Cardiac fibroblast (primary cell): ENCODE measurements around the gene PPP5C.

ENCODE experiments used
- DNase-seq, 2 donors: peaks; one replicate each; pipeline versions ENCODE4 v3.0.0 to v3.0.0-alpha.2; 2010; ENCODE audit warnings: low read depth in 2 of 2
- H3K4me3 ChIP-seq, 2 donors: replicated peaks in 1 of 2; 1 replicate in 1 of 2; 2 replicates in 1 of 2; pipeline ENCODE4 v1.5.1; 2011; ENCODE audit warnings: low read depth in 2 of 2, low read length in 2 of 2, mild to moderate bottlenecking in 2 of 2, moderate library complexity in 1 of 2
- TF ChIP-seq, protein P1 (sequence below): IDR thresholded peaks from one replicate; pipeline ENCODE4 v1.5.1; 2011; ENCODE audit warnings: low read depth, mild to moderate bottlenecking, low read length, inconsistent platforms

PPP5C gene

GRCh38 chr19:46384396-46384795 is 37.5 kb downstream of the PPP5C start:
- TF ChIP-seq, protein P1, sequence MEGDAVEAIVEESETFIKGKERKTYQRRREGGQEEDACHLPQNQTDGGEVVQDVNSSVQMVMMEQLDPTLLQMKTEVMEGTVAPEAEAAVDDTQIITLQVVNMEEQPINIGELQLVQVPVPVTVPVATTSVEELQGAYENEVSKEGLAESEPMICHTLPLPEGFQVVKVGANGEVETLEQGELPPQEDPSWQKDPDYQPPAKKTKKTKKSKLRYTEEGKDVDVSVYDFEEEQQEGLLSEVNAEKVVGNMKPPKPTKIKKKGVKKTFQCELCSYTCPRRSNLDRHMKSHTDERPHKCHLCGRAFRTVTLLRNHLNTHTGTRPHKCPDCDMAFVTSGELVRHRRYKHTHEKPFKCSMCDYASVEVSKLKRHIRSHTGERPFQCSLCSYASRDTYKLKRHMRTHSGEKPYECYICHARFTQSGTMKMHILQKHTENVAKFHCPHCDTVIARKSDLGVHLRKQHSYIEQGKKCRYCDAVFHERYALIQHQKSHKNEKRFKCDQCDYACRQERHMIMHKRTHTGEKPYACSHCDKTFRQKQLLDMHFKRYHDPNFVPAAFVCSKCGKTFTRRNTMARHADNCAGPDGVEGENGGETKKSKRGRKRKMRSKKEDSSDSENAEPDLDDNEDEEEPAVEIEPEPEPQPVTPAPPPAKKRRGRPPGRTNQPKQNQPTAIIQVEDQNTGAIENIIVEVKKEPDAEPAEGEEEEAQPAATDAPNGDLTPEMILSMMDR: no peak
- no peak overlapping the region for H3K4me3 ChIP-seq
- no peak for DNase-seq

DNA sequence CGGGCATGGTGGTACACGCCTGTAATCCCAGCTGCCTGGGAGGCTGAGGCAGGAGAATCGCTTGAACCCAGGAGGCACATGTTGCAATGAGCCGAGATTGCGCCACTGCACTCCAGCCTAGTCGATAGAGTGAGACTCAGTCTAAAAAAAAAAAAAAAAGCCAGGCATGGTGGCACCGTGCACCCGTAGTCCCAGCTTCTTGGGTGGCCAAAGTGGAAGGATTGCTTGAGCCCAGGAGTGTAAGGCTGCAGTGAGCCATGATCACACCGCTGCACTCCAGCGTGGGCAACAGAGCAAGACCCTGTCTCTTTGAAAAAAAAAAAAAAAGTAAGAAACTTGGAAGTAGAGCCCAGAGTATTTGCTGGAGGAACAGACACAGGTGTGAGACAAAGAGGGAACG is 38.7 kb downstream of the PPP5C start:
- no peak for DNase-seq
- TF ChIP-seq, protein P1: no peak
- H3K4me3 ChIP-seq: no peak overlapping the region

- TF ChIP-seq, protein P1: no peak
- no peak for DNase-seq
- H3K4me3 ChIP-seq: no peak overlapping the region
Observed at GRCh38 chr19:46386151-46386550, 39.3 kb downstream of the PPP5C start.

- no peak overlapping the region for H3K4me3 ChIP-seq
- TF ChIP-seq, protein P1: no peak
- no peak for DNase-seq
Observed at GRCh38 chr19:46386996-46387712, 40.3 kb downstream of the PPP5C start.

GRCh38 chr19:46387713-46388130 is 40.8 kb downstream of the PPP5C start:
- no peak overlapping the region for H3K4me3 ChIP-seq
- no peak for DNase-seq
- TF ChIP-seq, protein P1: no peak

GRCh38 chr19:46388311-46389095 is 41.6 kb downstream of the PPP5C start:
- no peak for DNase-seq
- TF ChIP-seq, protein P1: no peak
- no peak overlapping the region for H3K4me3 ChIP-seq
